GM23338 (cell line): ENCODE results near the gene FARP1.

ENCODE experiments used
- CTCF ChIP-seq, 2 experiments: fragments of 200-600 bp in 1 of 2; sonication (generic) in 1 of 2; conservative IDR thresholded peaks; 2 replicates each; pipeline versions ENCODE4 v1.5.1 to v1.6.1; 2016 to 2017; ENCODE audit warnings: antibody characterized with exemption in 2 of 2, low read depth in 2 of 2, mild to moderate bottlenecking in 2 of 2, moderate library complexity in 1 of 2
- EZH2 ChIP-seq: fragments of 200-600 bp; sonication (generic); IDR thresholded peaks from one replicate; pipeline ENCODE4 v1.8.0; 2017; ENCODE audit warnings: antibody characterized with exemption, mild to moderate bottlenecking, low read depth; ENCODE audit not compliant: unreplicated experiment
- EZH2phosphoT487 ChIP-seq: fragments of 200-600 bp; sonication (generic); IDR thresholded peaks from one replicate; pipeline ENCODE4 v1.8.1; 2018; ENCODE audit warnings: antibody characterized with exemption; ENCODE audit not compliant: unreplicated experiment
- NANOG ChIP-seq: IDR thresholded peaks from 2 replicates; pipeline ENCODE4 v1.6.1; 2016; ENCODE audit warnings: antibody characterized with exemption, borderline replicate concordance
- POLR2AphosphoS5 ChIP-seq: IDR thresholded peaks from 2 replicates; pipeline ENCODE4 v1.6.1; 2016; ENCODE audit warnings: antibody characterized with exemption, low read depth
- ZNF331 ChIP-seq: fragments of 250-450 bp; sonication (Bioruptor Pico); IDR thresholded peaks from 2 replicates; pipeline ENCODE4 v1.5.0; 2020; ENCODE audit warnings: low read depth, mild to moderate bottlenecking, moderate library complexity
- TF ChIP-seq, protein P1 (sequence below): IDR thresholded peaks from one replicate; pipeline ENCODE4 v1.6.1; 2018; ENCODE audit warnings: antibody characterized with exemption; ENCODE audit not compliant: unreplicated experiment
- TF ChIP-seq, protein P2 (sequence below): IDR thresholded peaks from 2 replicates; pipeline ENCODE4 v1.6.1; 2016; ENCODE audit warnings: antibody characterized with exemption

DNA sequence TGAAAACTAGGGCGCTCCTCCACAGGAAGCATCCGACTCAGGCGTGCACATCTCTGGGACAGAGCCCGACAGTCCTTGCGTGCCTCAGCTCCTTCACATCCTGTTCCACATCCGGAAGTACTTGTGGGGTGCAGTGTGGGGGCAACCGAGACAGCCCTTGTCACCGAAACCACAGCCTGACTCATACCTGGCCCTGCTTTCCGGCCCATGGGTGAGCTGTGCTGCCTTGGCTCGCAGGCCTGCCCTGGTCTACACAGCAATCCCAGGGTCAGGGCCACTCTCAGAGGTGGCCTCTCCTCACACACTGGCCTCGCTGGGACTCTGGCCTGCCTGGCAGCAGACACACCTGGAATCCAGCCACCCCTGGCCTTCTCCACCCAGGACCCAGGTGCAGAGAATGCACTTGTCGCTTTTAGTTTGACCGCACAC lies 333.7 kb downstream of the FARP1 start:
- TF ChIP-seq CTCF (conservative IDR thresholded peaks at IDR 0.05; ENCODE audit: low read depth in 2 of 2) (no peak), EZH2 (no peak), POLR2AphosphoS5 (no peak), ZNF331 (no peak), EZH2phosphoT487 (no peak), NANOG (no peak)
- TF ChIP-seq, protein P1, sequence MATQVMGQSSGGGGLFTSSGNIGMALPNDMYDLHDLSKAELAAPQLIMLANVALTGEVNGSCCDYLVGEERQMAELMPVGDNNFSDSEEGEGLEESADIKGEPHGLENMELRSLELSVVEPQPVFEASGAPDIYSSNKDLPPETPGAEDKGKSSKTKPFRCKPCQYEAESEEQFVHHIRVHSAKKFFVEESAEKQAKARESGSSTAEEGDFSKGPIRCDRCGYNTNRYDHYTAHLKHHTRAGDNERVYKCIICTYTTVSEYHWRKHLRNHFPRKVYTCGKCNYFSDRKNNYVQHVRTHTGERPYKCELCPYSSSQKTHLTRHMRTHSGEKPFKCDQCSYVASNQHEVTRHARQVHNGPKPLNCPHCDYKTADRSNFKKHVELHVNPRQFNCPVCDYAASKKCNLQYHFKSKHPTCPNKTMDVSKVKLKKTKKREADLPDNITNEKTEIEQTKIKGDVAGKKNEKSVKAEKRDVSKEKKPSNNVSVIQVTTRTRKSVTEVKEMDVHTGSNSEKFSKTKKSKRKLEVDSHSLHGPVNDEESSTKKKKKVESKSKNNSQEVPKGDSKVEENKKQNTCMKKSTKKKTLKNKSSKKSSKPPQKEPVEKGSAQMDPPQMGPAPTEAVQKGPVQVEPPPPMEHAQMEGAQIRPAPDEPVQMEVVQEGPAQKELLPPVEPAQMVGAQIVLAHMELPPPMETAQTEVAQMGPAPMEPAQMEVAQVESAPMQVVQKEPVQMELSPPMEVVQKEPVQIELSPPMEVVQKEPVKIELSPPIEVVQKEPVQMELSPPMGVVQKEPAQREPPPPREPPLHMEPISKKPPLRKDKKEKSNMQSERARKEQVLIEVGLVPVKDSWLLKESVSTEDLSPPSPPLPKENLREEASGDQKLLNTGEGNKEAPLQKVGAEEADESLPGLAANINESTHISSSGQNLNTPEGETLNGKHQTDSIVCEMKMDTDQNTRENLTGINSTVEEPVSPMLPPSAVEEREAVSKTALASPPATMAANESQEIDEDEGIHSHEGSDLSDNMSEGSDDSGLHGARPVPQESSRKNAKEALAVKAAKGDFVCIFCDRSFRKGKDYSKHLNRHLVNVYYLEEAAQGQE, result no peak
- TF ChIP-seq, protein P2, sequence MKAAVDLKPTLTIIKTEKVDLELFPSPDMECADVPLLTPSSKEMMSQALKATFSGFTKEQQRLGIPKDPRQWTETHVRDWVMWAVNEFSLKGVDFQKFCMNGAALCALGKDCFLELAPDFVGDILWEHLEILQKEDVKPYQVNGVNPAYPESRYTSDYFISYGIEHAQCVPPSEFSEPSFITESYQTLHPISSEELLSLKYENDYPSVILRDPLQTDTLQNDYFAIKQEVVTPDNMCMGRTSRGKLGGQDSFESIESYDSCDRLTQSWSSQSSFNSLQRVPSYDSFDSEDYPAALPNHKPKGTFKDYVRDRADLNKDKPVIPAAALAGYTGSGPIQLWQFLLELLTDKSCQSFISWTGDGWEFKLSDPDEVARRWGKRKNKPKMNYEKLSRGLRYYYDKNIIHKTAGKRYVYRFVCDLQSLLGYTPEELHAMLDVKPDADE, result no peak
